Right renal pelvis (tissue), 4 donors: ENCODE measurements around the gene GLYAT. TPM values are rescaled to one million over a fixed set of nuclear protein-coding genes. Genes with fewer than 3 reads are reported as not detected.

Experiments used
- DNase-seq, 4 donors: peaks; one replicate each; pipeline ENCODE4 v3.0.0-alpha.2; 2013; ENCODE audit warnings: low read depth in 4 of 4, low spot score in 3 of 4, missing footprints in 1 of 4
- polyA plus RNA-seq, 4 donors: library from polyadenylated mRNA; unstranded; fragments of 120-200 nt; gene quantifications; one replicate each; pipeline ENCODE4 v1.2.1, GENCODE V29; 2013; ENCODE audit not compliant: insufficient read length in 4 of 4

The GLYAT gene
- 100 to 1,000 TPM; 138 to 199 (median 158) TPM for polyA plus RNA-seq

GRCh38 chr11:58731819-58732218 is at the start of gene GLYAT:
TSS of gene GLYAT (minus strand) at chr11:58731943. CDS start at chr11:58724496, 7,447 bp downstream.
- no peak for DNase-seq

GRCh38 chr11:58781345-58781744 is 49.6 kb upstream of the GLYAT start:
- no peak for DNase-seq

- DNase-seq, result no peak
Observed at GRCh38 chr11:58780578-58780977, 48.8 kb upstream of the GLYAT start.

GRCh38 chr11:58776891-58777710 is 45.4 kb upstream of the GLYAT start:
- DNase-seq, result no peak

GRCh38 chr11:58775066-58775708 is 43.4 kb upstream of the GLYAT start:
- no peak for DNase-seq

GRCh38 chr11:58774164-58774593 is 42.4 kb upstream of the GLYAT start:
- no peak for DNase-seq

GRCh38 chr11:58773337-58773736 is 41.6 kb upstream of the GLYAT start:
- no peak for DNase-seq

- DNase-seq, result no peak
Observed at GRCh38 chr11:58772329-58773285, 40.9 kb upstream of the GLYAT start.

GRCh38 chr11:58771458-58771855 is 39.7 kb upstream of the GLYAT start:
- no peak for DNase-seq

GRCh38 chr11:58770627-58771457 is 39.1 kb upstream of the GLYAT start:
- no peak for DNase-seq

GRCh38 chr11:58770166-58770565 is 38.4 kb upstream of the GLYAT start:
- DNase-seq, result no peak

- no peak for DNase-seq
Observed at GRCh38 chr11:58769308-58769707, 37.6 kb upstream of the GLYAT start.

GRCh38 chr11:58768137-58768536 is 36.4 kb upstream of the GLYAT start:
- DNase-seq, result no peak

- no peak for DNase-seq
Observed at GRCh38 chr11:58765078-58765477, 33.3 kb upstream of the GLYAT start.

GRCh38 chr11:58763120-58763490 is 31.4 kb upstream of the GLYAT start:
- no peak for DNase-seq

GRCh38 chr11:58762284-58763119 is 30.8 kb upstream of the GLYAT start:
- peak in 3 of 4 donors; percentile 5 to 28 (median 12) for DNase-seq

GRCh38 chr11:58757439-58757838 is 25.7 kb upstream of the GLYAT start:
- no peak for DNase-seq

- no peak for DNase-seq
Observed at GRCh38 chr11:58745705-58746364, 14.1 kb upstream of the GLYAT start.
